Measurements from ENCODE around the gene NTNG1.

- TF ChIP-seq REST (IDR thresholded peaks at IDR 0.05; ENCODE audit: insufficient read depth in 1 of 2, low read depth in 2 of 2, low read length in 2 of 2) (no peak), TAF1 (IDR thresholded peaks at IDR 0.05; ENCODE audit: borderline replicate concordance, insufficient read depth, low read length) (no peak), POLR2AphosphoS5 (IDR thresholded peaks at IDR 0.05; ENCODE audit: low read depth, low read length) (no peak), SIN3A (IDR thresholded peaks at IDR 0.05; ENCODE audit: borderline replicate concordance, insufficient read depth, low read length) (no peak)
Observed at GRCh38 chr1:107172450-107173170, 31.8 kb downstream of the NTNG1 start.
